ENCODE data around the gene TFF1.
A peak's percentile ranks its signal among the peaks of the same experiment; 100 is the strongest.

The TFF1 gene

DNA sequence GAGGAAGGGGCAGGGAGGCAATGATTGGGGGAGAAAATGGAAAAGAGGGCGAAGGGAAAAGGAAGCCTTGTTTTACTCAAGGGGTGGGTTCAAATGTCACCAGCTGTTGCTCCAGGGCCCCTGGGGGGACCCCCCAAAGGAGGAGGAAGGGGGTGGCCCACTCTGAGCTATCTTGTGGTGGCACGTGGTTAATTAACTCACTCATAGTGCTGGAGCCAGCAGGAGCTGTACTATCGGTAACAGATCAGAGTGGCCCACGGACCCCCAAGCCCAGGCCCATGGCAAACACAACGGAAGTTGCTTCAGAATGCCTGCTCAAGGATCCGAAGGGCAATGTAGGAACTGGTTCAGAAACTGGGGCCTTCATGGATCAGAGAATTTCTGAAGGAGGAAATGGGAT lies 22.8 kb downstream of the TFF1 start:
- no peak for DNase-seq (ENCODE audit: low spot score)

DNA sequence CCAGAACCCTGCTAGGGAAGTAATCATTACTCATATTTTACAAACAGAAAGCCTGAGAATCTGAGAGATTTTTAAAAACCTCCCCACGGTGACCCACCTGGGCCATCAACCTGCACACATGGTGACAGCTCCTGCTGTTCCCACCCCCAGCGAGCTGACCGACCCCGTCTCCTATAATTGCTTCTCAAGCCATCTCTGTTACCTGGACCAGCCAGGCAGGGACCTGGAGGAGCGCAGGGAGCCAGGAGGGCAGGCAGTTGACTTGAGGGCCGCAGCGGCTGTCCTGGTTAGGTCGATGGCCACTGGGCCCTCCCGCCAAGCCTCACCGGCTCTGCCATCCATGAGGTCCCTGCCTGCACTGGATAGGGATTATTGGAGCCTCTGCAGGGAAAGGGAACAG lies 23.2 kb downstream of the TFF1 start:
- DNase-seq (ENCODE audit: low spot score) = no peak

DNA sequence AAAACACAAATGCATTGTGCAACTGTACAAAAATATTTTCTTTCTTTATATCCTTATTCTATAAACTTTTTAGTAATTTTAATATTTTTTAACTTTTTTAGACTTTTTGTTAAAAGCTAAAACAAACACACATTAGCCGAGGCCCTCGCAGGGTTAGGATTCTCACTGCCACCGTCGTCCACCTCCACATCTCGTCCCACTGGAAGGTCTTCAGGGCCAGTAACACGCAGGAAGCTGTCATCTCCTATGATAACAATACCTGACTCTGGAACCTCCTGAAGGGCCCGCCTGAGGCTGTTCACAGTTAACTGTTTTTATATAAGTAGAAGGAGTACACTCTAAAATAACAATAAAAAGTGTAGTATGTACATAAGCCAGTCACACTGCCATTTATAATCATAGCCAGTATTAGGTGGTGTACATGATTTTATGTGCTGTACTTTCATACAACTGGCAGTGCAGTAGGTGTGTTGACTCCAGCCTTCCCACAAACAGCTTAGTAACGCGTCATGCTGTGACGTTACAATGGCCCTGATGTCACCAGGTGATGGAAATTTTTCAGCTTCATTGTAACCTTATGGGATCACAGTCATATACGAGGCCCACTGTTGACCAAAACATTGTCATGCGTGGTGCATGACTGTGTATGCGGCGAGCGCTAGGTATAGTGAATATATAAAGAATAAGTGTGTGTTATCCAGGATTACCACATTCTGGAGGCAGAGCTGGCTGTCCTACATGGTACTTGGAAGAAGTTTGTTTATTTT lies 24.4 kb downstream of the TFF1 start:
- no peak for DNase-seq (ENCODE audit: low spot score)

DNA sequence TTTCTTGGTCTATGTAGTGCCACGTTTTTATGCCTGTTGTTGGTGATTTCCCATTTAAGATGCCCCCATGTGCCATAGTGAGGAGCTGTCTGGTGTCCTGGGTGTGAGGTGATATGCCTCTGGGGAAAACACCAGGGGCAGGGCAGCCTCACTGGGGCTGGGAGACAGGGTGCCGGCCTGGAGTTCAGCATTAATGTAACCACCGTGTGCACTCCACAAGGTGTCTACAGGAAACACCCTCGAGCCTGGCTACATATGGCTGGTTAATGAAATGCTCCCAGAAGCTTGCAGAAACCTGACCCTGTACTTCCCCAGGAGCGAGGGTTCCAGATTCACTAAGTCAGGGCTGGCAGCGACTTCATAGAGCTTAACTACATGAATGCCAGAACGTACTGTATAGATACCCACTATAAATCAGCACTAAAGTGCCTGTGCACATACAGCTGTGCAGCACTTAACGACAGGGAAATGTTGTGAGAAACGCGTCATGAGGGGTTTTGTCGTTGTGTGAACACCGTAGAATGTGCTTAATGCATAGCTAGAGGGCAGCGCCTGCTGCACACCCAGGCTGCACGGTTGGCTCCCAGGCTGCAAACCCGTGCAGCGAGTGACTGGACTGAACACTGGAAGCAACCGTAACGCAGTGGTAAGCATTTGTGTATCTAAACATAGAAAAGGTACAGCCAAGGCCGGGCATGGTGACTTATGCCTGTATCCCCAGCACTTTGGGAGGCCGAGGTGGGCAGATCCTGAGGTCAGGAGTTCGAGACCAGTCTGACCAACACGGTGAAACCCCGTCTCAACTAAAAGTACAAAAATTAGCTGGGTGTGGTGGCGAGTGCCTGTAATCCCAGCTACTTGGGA lies 25.9 kb downstream of the TFF1 start:
- DNase-seq (ENCODE audit: low spot score) = no peak

DNA sequence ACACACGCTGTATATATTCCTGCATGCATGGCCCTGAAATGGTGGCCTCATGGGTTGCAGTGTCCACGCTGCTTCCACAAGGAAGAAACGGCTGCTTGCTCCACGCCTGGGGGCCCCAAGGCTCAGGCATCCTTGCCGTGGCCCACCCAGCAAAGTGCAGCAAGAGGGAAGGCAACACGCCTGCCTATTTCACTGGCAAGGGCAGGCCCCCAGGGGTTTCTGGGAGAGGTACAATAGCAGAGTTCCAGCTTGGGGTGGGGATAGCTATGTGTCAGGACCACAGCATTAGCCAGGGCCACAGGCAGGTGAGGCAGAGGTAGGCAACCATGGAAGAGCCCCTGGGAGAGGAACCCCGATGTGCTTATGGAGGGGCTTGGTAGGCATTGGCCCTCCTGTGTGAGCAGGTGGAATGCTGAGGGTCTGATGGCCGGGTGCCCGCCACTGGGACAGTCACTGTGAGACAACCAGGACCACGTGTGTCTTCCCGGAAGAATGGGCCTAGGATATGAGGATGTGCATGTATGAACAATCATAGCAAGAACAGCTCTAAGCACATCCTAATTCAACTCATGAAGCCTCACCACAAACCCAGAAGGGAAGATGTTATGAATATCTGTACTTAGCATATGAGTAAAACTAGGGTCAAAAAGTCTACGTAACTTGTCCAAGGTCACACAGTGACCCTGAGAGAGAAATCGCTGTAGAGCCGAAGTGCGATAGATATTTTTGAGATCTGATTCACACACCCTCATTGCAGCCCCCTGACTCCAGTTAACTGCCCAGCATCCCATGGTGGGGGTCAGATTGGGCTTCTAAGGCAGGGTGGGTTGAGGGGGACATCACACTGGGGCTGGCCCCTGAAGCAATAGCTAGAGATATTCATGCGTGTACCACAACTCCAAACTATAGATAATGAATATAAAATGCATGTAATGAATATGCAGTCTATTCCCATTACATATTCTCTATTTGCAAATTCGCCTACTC lies 27.3 kb downstream of the TFF1 start:
- no peak for DNase-seq (ENCODE audit: low spot score)

DNA sequence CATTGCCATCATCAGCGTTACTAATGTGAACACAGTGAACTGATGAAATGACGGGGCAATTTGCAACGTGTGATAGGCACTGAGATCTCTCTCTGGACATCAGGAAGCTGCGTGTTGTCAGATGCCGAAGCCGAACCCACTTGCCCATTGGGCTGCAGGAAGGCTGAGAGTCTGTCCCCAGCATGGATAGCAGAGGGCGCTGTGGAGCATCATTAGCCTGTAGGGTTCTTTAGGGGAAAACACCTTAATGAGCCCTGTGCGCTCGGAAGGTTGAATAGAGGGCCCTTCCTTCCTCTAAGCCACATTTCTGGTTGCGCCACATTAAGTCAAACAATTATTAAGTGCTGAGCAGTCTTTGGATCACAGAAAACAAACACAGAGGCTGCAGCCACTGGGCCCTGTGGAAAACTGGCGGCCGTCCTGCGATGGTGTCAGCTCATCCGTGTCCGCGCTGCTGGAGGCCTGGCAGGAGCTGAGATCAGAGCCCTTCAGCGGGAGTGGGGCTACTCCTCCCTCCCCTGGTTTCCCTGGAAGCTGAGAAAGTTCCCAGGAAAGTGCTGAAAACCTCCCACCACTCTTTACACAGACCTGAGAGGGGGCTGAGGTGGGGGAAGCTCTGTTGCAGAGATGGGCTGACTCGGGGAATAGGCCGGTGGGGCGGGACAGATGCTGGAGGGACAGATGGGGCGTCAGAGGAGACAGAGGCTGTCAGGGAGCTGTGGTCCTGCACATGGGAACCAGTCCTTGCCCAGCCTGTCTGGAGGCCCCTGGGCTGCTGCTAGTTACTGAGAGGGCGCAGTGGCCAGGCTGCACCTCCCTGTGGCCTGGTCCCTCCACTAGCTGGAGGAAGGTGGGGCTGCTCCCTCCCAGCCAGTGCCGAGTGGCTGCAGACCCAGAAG lies 28.3 kb downstream of the TFF1 start:
- peak; percentile 19 for DNase-seq (ENCODE audit: low spot score)

DNA sequence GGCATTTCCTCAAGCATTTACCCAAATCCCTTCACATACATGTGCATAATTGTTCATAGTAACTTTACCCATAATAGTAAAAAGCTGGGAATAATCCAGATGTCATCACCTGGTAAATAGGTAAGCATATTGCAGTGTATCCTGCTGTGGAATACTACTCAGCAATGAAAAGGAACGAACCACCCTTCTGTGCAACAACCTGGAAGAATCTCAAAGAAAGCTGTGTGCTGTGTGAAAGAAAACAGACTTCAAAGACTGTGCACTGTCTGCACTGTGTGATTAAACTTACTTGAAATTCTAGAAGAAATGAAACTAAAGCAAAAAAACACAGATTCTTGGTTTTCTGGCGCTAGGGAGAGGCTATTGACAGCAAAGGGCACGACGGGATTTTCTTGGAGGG lies 29.1 kb downstream of the TFF1 start:
- no peak for DNase-seq (ENCODE audit: low spot score)

DNA sequence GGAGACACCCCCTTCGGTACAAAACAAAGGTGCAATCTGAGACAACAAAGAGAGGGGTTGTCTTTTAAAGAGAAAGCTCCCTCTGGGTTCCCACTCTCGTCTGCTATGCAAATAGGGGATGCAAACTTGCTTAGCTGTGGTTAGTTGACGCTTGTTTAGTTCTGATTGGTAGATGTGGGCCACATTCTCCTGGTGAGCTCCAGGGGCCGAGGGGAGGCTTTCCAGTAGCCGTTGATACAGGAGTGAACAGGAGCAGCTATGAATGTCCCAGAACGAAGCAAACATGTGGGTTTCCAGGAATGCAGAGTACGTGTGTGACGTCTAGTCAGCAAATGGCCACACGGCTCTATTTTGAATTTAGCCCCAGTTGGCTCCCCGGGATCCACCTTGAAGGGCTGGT lies 30.3 kb downstream of the TFF1 start:
- DNase-seq (ENCODE audit: low spot score) = no peak

DNA sequence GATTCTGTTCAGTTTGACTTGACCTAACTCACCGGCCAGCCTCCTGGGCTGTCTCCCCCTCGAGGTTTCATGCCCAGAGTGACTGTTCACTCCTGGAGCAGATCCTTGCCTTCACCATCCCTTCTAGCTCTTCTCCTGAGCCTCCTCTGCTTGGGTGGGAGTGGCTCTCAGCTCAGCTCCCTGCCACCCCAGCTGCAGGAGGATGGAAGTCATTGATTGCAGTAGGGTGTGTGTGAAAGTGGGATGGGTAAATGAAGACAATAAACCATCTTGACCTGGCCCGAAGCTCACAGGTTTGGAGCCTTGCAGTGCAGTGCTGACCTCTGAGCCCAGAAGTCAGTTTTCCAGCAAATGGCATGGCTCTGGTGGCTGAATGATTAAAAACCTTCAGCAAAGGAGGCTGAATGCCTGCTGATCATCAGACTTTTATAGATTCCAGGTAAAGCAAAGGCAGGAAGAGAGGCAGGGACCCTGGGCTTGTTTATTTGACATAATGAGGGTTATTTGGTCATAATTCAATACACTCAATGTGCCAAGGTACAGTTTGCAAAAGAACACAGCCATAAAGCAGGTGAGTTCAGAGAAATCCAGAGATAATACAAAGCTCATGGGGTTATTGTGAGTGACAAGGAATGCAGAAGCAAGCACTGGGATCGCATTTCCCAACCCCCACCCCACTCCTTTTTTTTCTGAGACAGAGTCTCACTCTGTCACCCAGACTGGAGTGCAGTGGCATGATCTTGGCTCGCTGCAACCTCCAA lies 33.6 kb downstream of the TFF1 start:
- no peak for DNase-seq (ENCODE audit: low spot score)

DNA sequence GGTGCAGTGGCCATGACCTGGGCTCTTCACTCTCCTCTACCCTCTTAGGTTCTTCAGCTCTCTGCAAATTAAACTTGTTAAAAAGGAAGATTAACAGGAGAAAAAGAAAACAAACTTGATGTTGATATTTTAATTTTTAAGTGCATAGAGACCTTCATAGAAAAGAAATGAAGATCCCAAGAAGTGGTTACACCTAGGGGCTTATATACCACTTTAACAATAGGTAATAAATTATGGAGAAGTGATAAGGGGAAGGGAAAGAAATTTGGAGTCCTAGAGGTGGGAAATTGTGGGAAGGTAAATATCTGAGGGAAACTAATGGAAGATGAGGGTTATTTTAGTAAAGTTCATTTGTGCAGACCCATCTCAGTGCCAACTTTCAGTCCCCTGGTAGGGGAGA lies 34.7 kb downstream of the TFF1 start:
- no peak for DNase-seq (ENCODE audit: low spot score)

DNA sequence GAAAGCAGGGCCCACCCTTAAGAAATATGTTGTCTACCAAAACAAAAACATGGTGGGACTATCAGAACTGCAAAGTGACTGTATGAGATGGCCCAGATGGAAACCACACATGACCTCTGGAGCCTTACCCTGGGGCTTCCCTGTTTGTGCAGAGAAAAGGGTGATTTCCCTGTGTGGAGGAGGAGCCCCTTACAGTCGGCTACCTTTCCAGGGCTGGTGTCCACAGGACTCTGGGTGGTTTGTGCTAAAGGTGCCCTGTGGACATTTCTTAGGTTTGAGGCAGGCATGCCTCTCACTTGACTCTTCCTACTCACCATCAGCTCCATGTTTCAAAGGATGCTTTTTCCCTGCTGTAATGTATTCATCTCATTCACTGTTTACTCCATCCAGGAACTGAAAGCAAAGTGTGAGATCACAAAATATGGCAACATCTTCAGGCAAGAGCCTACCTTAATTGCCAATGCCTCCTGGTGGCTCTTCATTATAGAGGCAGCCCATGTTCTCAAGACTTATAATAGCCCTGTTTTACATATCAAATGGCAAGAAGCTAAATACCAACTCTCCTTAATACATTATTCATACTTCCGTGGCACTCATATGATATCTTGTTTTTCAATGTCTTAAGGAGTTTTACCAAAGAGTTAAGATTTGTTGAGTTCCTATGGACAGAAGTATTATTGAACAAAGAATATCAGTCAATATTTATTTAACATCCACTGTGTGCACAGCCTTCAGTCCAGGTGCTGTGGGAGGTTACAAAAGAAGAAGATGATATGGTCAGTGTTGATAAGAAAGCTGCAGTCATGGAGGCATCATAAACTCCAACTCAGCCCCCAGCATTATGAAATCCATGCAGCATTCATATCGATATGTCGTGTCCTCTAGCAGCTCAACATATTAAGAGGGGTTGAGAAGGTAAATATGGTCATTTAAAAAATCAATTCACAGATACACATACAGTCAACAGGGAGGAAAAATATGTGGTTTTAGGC lies 35.7 kb downstream of the TFF1 start:
- DNase-seq (ENCODE audit: low spot score) = no peak

DNA sequence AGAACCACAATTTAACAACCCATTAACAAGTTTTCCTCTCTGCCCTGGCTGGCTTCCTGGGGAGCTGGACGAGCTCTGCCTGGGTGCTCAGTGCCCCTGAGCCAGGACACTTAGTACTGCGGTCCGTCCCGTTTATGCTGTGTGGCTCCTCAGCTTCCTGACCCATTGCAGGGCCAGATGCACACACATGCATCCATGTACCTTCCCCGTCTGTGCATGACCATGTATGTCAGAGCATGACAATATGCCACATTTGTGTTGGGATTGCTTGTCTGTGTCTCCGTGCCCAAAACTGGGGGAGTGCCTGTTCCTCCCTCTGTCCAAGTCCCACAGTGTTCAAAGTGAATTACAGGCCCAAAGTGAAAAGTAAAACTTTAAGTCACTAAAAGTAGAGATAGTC lies 41.4 kb downstream of the TFF1 start:
- DNase-seq (ENCODE audit: low spot score) = no peak

DNA sequence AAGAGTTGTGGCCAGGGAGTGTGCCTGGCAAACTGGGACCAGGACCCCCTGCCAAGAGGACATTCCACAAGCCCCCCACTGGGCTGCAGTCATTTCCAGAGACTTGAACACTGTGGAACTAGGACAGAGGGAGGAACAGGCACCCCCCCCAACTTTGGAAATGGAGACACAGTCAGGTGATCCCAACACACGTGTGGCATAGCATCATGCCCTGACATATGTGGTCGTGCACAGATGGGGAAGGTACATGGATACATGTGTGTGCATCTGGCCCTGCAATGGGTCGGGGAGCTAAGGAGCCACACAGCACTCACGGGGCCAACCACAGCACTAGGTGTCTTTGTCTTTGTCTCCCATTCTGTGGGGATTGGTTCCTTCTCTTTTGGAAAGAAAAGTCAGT lies 44.5 kb downstream of the TFF1 start:
- DNase-seq (ENCODE audit: low spot score) = no peak

DNA sequence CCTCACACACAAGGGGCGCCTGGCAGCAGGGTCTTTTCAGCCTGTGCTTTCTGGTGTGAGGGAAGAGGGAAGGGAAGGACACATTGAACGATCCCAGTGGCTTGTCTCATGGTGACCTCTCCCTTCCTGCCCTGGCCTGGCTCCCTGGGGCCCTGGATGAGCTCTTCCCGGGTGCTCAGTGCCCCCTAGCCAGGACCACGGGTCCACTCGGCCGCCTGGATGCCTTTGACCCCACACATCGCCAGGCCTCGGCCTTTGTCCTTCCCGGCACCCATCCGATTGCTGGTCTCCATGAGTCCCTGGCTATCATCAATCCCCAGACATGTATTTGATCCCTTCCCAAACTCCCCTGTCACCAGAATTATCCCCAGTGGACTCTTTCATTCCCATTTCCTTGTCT lies 45.1 kb downstream of the TFF1 start:
- no peak for DNase-seq (ENCODE audit: low spot score)

DNA sequence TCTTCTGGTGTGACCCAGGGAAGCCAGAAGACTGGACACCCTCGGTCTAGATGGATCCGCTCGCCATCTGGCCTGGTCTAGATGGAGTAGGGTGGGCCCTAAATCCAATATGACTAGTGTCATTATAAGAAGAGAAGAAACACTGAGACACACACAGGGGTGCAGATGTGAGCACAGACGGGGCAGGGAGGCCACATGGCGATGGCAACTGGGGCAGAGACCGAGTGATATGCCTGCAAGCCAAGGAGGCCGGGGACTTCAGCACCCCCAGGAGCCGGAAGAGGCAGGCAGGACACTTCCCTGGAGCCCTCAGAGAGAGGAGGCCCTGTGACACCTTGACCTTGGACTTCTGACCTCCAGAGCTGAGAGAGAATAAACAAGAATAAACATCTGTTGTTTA lies 45.5 kb downstream of the TFF1 start:
- no peak for DNase-seq (ENCODE audit: low spot score)

DNA sequence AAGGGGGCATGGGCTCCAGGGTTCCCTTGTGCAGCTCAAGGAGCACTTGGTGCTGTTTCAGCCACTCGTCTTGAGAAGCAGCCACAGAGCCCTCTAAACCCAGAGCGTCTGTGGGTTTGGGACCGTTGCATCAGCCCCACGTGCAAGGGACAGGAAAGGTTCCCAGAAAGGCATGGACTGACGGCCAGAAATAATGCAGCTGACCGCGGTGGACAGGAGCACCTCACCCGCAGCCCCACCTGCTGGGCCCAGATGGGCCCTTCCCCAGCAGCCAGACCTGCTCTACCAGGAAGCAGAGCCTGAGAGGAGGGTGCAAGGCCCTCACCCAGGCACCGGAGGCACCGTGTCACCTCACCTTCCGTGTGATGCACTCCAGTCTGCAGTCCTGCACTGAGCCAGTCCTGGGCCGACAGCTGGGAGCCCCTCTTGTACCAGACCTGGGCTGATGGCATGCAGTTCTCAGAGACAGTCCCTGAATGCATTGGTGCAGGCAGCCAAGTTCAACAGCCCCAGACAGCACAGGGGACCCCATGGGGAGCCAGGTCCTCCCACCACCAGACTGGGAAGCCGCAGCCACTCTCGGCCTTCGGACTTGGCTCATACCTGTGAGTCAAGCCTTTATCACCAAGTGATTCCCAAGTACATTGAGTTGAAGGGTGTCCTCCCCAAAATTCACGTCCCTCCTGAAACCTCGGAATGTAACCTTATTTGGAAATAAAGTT lies 46.3 kb downstream of the TFF1 start:
- DNase-seq (ENCODE audit: low spot score) = no peak

DNA sequence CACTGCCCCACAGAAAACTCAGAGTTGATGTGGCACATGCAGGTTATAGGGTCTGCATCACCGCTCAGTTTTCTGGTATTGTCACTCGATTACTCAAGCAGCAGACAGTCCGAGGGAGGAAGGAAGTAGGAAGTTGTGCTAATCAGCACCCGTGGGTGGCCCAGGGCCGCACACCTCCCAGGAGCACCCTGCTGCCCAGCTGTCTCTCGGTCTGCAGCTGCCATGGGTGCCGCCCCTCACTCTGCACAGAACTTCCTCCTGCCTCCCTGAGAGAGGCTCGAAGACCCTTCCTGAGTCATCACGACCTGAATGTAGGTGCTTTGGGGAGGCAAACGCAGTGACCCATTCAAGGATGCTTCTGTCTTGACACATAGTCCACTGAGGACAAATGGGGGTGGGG lies 47.0 kb downstream of the TFF1 start:
- no peak for DNase-seq (ENCODE audit: low spot score)

All from RKO (cell line).